Measurements from ENCODE around the gene HAS3.
"Not testable (repeated sequence)": the region's sequence is repeated elsewhere in the genome, so short reads cannot be mapped to it uniquely, and the experiment has no call there.

HAS3 gene

GRCh38 chr16:69105501-69106361, at the start of gene HAS3:
HAS3 (plus strand) TSS chr16:69105653; CDS start chr16:69109396, 3,743 bp downstream.
- peak; percentile 24 for DNase-seq

GRCh38 chr16:69055980-69056379, 49.5 kb upstream of the HAS3 start:
- no peak for DNase-seq

GRCh38 chr16:69056421-69056820, 49.0 kb upstream of the HAS3 start:
- no peak for DNase-seq

GRCh38 chr16:69057400-69058378, 47.8 kb upstream of the HAS3 start:
- DNase-seq, result peak; percentile 57

- not testable (repeated sequence) for DNase-seq
Measured at GRCh38 chr16:69063491-69063890, 42.0 kb upstream of the HAS3 start.

GRCh38 chr16:69064124-69064763, 41.2 kb upstream of the HAS3 start:
- peak; percentile 73 for DNase-seq

GRCh38 chr16:69064764-69065313, 40.6 kb upstream of the HAS3 start:
- no peak for DNase-seq

- no peak for DNase-seq
Measured at GRCh38 chr16:69069504-69069903, 35.9 kb upstream of the HAS3 start.

- DNase-seq, result no peak
Measured at GRCh38 chr16:69071036-69071435, 34.4 kb upstream of the HAS3 start.

GRCh38 chr16:69072640-69072974, 32.8 kb upstream of the HAS3 start:
- no peak for DNase-seq

GRCh38 chr16:69073181-69073702, 32.2 kb upstream of the HAS3 start:
- peak; percentile 70 for DNase-seq

GRCh38 chr16:69077251-69077650, 28.2 kb upstream of the HAS3 start:
- no peak for DNase-seq

- no peak for DNase-seq
Measured at GRCh38 chr16:69078073-69078472, 27.4 kb upstream of the HAS3 start.

- no peak for DNase-seq
Measured at GRCh38 chr16:69079697-69080096, 25.8 kb upstream of the HAS3 start.

GRCh38 chr16:69083306-69083941, 22.0 kb upstream of the HAS3 start:
- no peak for DNase-seq

GRCh38 chr16:69084289-69084688, 21.2 kb upstream of the HAS3 start:
- DNase-seq, result no peak

GRCh38 chr16:69085032-69085695, 20.3 kb upstream of the HAS3 start:
- DNase-seq, result no peak

GRCh38 chr16:69087161-69087581, 18.3 kb upstream of the HAS3 start:
- no peak for DNase-seq

- no peak for DNase-seq
Measured at GRCh38 chr16:69088684-69089083, 16.8 kb upstream of the HAS3 start.

GRCh38 chr16:69089091-69089910, 16.2 kb upstream of the HAS3 start:
- no peak for DNase-seq

GRCh38 chr16:69093974-69094373, 11.5 kb upstream of the HAS3 start:
- no peak for DNase-seq

All from T1000 (cell line).